Pancreas (tissue), 10 donors: ENCODE data around the gene EPG5. TPM values are rescaled to one million over a fixed set of nuclear protein-coding genes. Genes with fewer than 3 reads are reported as not detected.

Experiments
- ATAC-seq, 4 donors: fragments of 200-7000 bp; cut with Tn5 transposase; one replicate each; pipeline versions ENCODE4 v1.8.0 to v1.9.1; 2020; ENCODE audit warnings: mild to moderate bottlenecking in 4 of 4, moderate library complexity in 4 of 4
- DNase-seq, 6 donors: peaks; one replicate each; pipeline ENCODE4 v3.0.0-alpha.2; 2020
- FAIRE-seq: peaks from 2 replicates; lab custom pipeline; 2012; peaks lifted over from hg19 to GRCh38; lab: Jason Lieb, UNC
- H3K27ac ChIP-seq, 4 donors: fragments of 200-600 bp; sonication (generic); 1 replicate in 3 of 4; 2 replicates in 1 of 4; pipeline versions ENCODE4 v1.5.0 to v1.8.0; 2020
- H3K27me3 ChIP-seq, 4 donors: fragments of 200-600 bp; one replicate each; pipeline ENCODE4 v1.8.0; 2021
- H3K36me3 ChIP-seq, 3 donors: fragments of 200-600 bp; sonication (generic) in 1 of 3; one replicate each; pipeline versions ENCODE4 v1.5.0 to v1.8.0; 2020 to 2021
- H3K4me1 ChIP-seq, 3 donors: fragments of 200-600 bp; one replicate each; pipeline ENCODE4 v1.8.0; 2021
- H3K4me3 ChIP-seq, 4 donors: fragments of 200-600 bp; sonication (generic) in 2 of 4; one replicate each; pipeline versions ENCODE4 v1.5.0 to v1.8.0; 2020 to 2021
- H3K9me3 ChIP-seq, 4 donors: fragments of 200-600 bp; one replicate each; pipeline ENCODE4 v1.8.0; 2021
- WGBS, 2 donors: extraction: QIAGEN DNeasy Blood & Tissue Kit; methylation state at CpG; one replicate each; pipeline ENCODE4 v1.1.7; 2013; 5-methylcytosine and 5-hydroxymethylcytosine counted together
- intact Hi-C, 3 donors: fragments of 100-400 bp; cut with DNase I; formaldehyde crosslinking; loops; one replicate each; pipeline versions ENCODE4 v1.11.1 to v1.14.2; 2022
- polyA plus RNA-seq, 2 donors: library from polyadenylated mRNA; stranded (reverse); fragments of 200-250 nt; gene quantifications; one replicate each; pipeline ENCODE4 v1.2.3, GENCODE V29; 2013
- total RNA-seq, 6 donors: library from RNA; stranded (reverse); fragmentation: NEBNext Ultra II Directional in 4 of 6; extraction: Animal tissue kit (Norgen Biotek cat#: 25700) in 4 of 6; gene quantifications; one replicate each; pipeline versions ENCODE4 v1.2.1 to v1.2.4, GENCODE V29; 2021 to 2023
- TF ChIP-seq, protein P1 (sequence below), 4 donors: fragments of 200-600 bp; sonication (generic) in 3 of 4; IDR thresholded peaks; one replicate each; pipeline versions ENCODE4 v1.5.0 to v1.8.0; 2021; ENCODE audit warnings: antibody characterized with exemption in 4 of 4
- donor health status: healthy with polysubstance abuse.
- donor health status: DM: no; HTN: no; CAD: no; lungs with moderate emphysema.
- donor health status: DM: no; HTN: no; CAD: no.
- donor health status: control.
- donor health status: control.
- donor health status: Bipolar disorder and iron deficiency.
- donor health status: DM: yes; HTN: yes; CAD: no.
- donor health status: DM: no; HTN: no; CAD: no.
- donor health status: DM: no; HTN: no; CAD: no.
- donor health status: DM: yes; HTN: yes; CAD: no.

The EPG5 gene
- total and polyA plus RNA-seq, 8 donors: 4.9 to 18.4 (median 10.1) TPM

DNA sequence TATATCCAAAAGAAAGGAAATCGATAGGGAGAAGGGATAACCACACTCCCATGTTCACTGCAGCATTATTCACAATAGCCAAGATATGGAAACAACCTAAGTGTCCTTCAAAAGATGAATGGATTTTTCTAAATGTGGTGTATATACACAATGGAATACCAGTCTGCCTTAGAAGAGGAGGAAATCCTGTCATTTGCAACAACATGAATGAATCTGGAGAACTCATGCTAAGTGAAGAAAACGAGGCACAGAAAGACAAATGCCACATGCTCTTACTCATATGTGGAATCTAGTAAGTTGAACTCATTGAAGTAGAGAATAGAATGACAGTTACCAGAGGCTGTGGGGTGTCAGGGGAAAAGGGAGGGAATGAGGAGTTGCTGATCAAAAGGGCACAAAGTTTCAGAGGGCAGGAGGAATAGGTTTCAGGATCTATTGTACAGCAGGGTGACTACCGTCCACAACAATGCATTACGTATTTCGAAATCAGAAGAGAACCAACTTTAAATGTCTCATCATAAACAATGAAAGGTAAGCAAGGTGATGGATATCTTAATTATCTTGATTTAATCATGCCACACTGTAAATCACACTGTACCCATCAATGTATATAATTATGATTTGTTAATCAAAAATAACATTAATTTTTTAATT lies 95.6 kb downstream of the EPG5 start:
- TF ChIP-seq, protein P1, sequence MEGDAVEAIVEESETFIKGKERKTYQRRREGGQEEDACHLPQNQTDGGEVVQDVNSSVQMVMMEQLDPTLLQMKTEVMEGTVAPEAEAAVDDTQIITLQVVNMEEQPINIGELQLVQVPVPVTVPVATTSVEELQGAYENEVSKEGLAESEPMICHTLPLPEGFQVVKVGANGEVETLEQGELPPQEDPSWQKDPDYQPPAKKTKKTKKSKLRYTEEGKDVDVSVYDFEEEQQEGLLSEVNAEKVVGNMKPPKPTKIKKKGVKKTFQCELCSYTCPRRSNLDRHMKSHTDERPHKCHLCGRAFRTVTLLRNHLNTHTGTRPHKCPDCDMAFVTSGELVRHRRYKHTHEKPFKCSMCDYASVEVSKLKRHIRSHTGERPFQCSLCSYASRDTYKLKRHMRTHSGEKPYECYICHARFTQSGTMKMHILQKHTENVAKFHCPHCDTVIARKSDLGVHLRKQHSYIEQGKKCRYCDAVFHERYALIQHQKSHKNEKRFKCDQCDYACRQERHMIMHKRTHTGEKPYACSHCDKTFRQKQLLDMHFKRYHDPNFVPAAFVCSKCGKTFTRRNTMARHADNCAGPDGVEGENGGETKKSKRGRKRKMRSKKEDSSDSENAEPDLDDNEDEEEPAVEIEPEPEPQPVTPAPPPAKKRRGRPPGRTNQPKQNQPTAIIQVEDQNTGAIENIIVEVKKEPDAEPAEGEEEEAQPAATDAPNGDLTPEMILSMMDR (IDR thresholded peaks at IDR 0.05): no peak
- 84 to 87% methylated on average over 5 of the region's 5 CpGs for WGBS, 2 donors
- Histone ChIP-seq H3K4me1 (no peaks in the 10 kb centered on the region), H3K27me3 (no peaks in the 10 kb centered on the region), H3K27ac (no peak overlapping the region), H3K9me3 (no peaks in the 10 kb centered on the region), H3K36me3 (peaks cover 0 to 13% (median 0%) of the 10 kb centered on the region in 3 donors), H3K4me3 (no peak overlapping the region)
- no peak for FAIRE-seq
- no peak for ATAC-seq
- no peak for DNase-seq
- intact Hi-C loops: no loop called here

DNA sequence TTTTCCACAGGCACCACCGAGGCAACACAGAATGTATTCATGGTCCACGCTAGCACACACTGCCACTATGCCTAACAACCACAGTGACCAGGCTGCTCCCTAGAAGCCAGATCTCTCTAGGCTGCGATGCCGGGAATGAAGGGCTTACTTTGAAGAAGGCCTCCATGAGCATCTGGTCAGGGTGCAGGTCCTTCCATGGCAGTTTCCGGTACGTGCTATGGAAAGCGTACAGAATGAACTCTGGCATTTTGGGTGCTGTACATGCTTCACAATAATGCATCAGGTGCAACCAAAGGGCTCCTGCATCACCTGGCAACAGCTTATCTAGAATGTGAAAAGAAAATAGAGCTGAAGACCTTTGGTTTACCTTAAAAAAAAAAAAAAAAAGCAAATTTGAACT lies 96.7 kb downstream of the EPG5 start:
- no peak for DNase-seq
- no peak for FAIRE-seq
- TF ChIP-seq, protein P1 (IDR thresholded peaks at IDR 0.05): no peak
- H3K36me3 ChIP-seq: peaks cover 0 to 14% (median 4%) of the 10 kb centered on the region in 3 donors
- intact Hi-C loops: no loop called here
- no peaks in the 10 kb centered on the region for H3K9me3 ChIP-seq
- H3K27me3 ChIP-seq: no peaks in the 10 kb centered on the region
- no peaks in the 10 kb centered on the region for H3K4me1 ChIP-seq
- no peak overlapping the region for H3K27ac ChIP-seq
- peak in 2 of 4 donors; percentile 65 to 73 for ATAC-seq
- H3K4me3 ChIP-seq: no peak overlapping the region
- WGBS, 2 donors: 91 to 94% methylated on average over 7 of the region's 7 CpGs

DNA sequence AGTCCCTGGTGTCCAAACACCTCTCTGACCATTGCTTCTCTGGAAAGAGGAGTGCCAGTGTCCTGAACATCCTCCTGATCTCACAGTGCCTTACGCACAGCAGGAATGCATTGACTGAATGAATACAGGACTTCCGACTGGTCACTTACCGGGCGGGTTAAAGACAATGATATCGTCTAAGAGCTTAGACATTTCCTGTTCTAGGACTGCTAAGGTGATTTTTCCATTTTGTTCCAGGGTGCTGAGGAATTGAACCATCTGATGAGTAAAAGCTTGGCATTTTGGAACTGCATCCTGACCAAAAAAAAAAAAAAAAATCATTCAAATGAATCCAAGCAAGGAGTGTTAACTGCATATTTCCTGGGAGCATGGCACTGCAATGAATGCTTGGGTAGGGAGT lies 101.7 kb downstream of the EPG5 start:
- H3K36me3 ChIP-seq: peaks cover 0 to 31% (median 8%) of the 10 kb centered on the region in 3 donors
- ATAC-seq (no peak), DNase-seq (no peak), FAIRE-seq (no peak)
- WGBS, 2 donors: 98% methylated on average over 5 of the region's 5 CpGs
- no peaks in the 10 kb centered on the region for H3K4me1 ChIP-seq
- TF ChIP-seq, protein P1 (IDR thresholded peaks at IDR 0.05): no peak
- intact Hi-C loops: no loop called here
- no peak overlapping the region for H3K27ac ChIP-seq
- H3K4me3 ChIP-seq: no peak overlapping the region
- H3K9me3 ChIP-seq: no peaks in the 10 kb centered on the region
- H3K27me3 ChIP-seq: no peaks in the 10 kb centered on the region

DNA sequence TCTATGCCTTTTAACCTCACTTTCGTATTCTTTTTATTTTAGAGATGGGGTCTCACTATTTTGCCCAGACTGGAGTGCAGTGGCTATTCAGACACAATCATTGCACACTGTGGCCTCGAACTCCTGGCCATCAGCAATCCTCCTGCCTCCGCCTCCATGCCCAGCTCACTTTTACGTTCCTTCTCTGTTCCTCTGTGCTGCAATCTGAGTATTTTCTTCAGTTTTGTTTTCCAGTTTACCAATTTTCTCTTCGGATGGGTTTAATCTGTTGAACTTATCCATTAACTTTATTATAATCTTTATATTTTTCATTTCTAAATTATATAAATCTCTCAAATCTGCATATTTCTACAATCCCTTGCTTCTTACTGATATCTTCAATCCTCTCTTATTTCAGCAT lies 103.0 kb downstream of the EPG5 start:
- 95 to 98% methylated on average over 5 of the region's 5 CpGs for WGBS, 2 donors
- no peaks in the 10 kb centered on the region for H3K9me3 ChIP-seq
- intact Hi-C loops: no loop called here
- H3K4me3 ChIP-seq: no peak overlapping the region
- no peaks in the 10 kb centered on the region for H3K4me1 ChIP-seq
- no peak for ATAC-seq
- no peak for FAIRE-seq
- H3K36me3 ChIP-seq: peaks cover 0 to 45% (median 8%) of the 10 kb centered on the region in 3 donors
- no peak for DNase-seq
- no peaks in the 10 kb centered on the region for H3K27me3 ChIP-seq
- TF ChIP-seq, protein P1 (IDR thresholded peaks at IDR 0.05): no peak
- H3K27ac ChIP-seq: no peak overlapping the region

DNA sequence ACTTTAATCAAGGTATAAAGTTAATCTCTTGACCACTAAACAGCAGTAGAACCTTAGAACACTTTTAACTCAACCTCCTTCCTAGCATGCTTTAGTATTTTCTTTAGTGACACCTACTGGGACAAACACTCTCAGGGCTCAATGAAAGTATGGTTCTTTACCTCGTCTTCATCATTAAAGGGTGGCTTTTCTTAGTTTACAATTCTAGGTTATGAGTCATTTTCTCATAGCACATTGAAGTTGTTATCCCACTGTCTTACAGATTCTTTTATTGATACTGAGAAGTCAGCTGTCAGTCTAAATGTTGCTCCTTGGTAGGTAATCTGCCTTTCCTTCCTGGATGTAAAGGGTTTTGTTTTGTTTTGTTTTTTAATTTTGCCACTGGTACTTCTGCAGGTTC lies 103.7 kb downstream of the EPG5 start:
- no peak for DNase-seq
- H3K9me3 ChIP-seq: no peaks in the 10 kb centered on the region
- FAIRE-seq: no peak
- TF ChIP-seq, protein P1 (IDR thresholded peaks at IDR 0.05): no peak
- intact Hi-C loops: no loop called here
- ATAC-seq: no peak
- 89 to 94% methylated on average over 1 of the region's 1 CpG for WGBS, 2 donors
- H3K4me3 ChIP-seq: no peak overlapping the region
- H3K4me1 ChIP-seq: no peaks in the 10 kb centered on the region
- no peak overlapping the region for H3K27ac ChIP-seq
- peaks cover 0 to 48% (median 8%) of the 10 kb centered on the region in 3 donors for H3K36me3 ChIP-seq
- H3K27me3 ChIP-seq: no peaks in the 10 kb centered on the region
